Measurements from ENCODE around the gene MAP1LC3B.

GRCh38 chr16:87431926-87432325 is 39.8 kb downstream of the MAP1LC3B start:
- TF ChIP-seq CTCF (conservative IDR thresholded peaks at IDR 0.05) (no peak), EZH2 (IDR thresholded peaks at IDR 0.05; ENCODE audit: low read depth) (no peak)
